Measurements from ENCODE around the gene TEX22. TPM values are rescaled to one million over a fixed set of nuclear protein-coding genes. Genes with fewer than 3 reads are reported as not detected.

TEX22 gene
- polyA plus RNA-seq, 1 experiment: 0.17 TPM

GRCh38 chr14:105412771-105413543, 14.6 kb downstream of the TEX22 start:
- TF ChIP-seq, protein P1, sequence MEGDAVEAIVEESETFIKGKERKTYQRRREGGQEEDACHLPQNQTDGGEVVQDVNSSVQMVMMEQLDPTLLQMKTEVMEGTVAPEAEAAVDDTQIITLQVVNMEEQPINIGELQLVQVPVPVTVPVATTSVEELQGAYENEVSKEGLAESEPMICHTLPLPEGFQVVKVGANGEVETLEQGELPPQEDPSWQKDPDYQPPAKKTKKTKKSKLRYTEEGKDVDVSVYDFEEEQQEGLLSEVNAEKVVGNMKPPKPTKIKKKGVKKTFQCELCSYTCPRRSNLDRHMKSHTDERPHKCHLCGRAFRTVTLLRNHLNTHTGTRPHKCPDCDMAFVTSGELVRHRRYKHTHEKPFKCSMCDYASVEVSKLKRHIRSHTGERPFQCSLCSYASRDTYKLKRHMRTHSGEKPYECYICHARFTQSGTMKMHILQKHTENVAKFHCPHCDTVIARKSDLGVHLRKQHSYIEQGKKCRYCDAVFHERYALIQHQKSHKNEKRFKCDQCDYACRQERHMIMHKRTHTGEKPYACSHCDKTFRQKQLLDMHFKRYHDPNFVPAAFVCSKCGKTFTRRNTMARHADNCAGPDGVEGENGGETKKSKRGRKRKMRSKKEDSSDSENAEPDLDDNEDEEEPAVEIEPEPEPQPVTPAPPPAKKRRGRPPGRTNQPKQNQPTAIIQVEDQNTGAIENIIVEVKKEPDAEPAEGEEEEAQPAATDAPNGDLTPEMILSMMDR (IDR thresholded peaks at IDR 0.05; ENCODE audit: insufficient read depth, low read depth, low read length): no peak
- Histone ChIP-seq H3K36me3 (ENCODE audit: control insufficient read depth, insufficient read depth, low read length) (no peaks in the 10 kb centered on the region), H3K27me3 (ENCODE audit: control insufficient read depth, insufficient read depth, low read length) (peaks cover 3% of the 10 kb centered on the region; the same call in 1 of the 2 replicates), H3K4me3 (ENCODE audit: low read depth, low read length) (no peak overlapping the region)
- CTCF ChIA-PET: no interaction called here
- POLR2A ChIA-PET: no interaction called here
- DNase-seq (ENCODE audit: low read depth): no peak

GRCh38 chr14:105413544-105413886, 15.2 kb downstream of the TEX22 start:
- CTCF ChIA-PET: no interaction called here
- POLR2A ChIA-PET: no interaction called here
- DNase-seq (ENCODE audit: low read depth): no peak
- no peaks in the 10 kb centered on the region for H3K36me3 ChIP-seq (ENCODE audit: control insufficient read depth, insufficient read depth, low read length)
- TF ChIP-seq, protein P1 (IDR thresholded peaks at IDR 0.05; ENCODE audit: insufficient read depth, low read depth, low read length): no peak
- peaks cover 3% of the 10 kb centered on the region; the same call in 1 of the 2 replicates for H3K27me3 ChIP-seq (ENCODE audit: control insufficient read depth, insufficient read depth, low read length)
- no peak overlapping the region for H3K4me3 ChIP-seq (ENCODE audit: low read depth, low read length)

- TF ChIP-seq, protein P1 (IDR thresholded peaks at IDR 0.05; ENCODE audit: insufficient read depth, low read depth, low read length): peak; percentile 34; the same call in 1 of the 2 replicates
- Histone ChIP-seq H3K4me3 (ENCODE audit: low read depth, low read length) (peak overlapping the region; percentile 35), H3K36me3 (ENCODE audit: control insufficient read depth, insufficient read depth, low read length) (no peaks in the 10 kb centered on the region), H3K27me3 (ENCODE audit: control insufficient read depth, insufficient read depth, low read length) (peaks cover 3% of the 10 kb centered on the region; the same call in 1 of the 2 replicates)
- ChIA-PET CTCF (interaction anchor here (0.6 to 1.0 kb wide), 3 partner anchors 8 to 1578 kb away, joined by 3 to 4 read pairs (median 3); no protein-coding TSS in a partner anchor), POLR2A (no interaction called here)
- no peak for DNase-seq (ENCODE audit: low read depth)
Observed at GRCh38 chr14:105414456-105415371, 16.4 kb downstream of the TEX22 start.

DNA sequence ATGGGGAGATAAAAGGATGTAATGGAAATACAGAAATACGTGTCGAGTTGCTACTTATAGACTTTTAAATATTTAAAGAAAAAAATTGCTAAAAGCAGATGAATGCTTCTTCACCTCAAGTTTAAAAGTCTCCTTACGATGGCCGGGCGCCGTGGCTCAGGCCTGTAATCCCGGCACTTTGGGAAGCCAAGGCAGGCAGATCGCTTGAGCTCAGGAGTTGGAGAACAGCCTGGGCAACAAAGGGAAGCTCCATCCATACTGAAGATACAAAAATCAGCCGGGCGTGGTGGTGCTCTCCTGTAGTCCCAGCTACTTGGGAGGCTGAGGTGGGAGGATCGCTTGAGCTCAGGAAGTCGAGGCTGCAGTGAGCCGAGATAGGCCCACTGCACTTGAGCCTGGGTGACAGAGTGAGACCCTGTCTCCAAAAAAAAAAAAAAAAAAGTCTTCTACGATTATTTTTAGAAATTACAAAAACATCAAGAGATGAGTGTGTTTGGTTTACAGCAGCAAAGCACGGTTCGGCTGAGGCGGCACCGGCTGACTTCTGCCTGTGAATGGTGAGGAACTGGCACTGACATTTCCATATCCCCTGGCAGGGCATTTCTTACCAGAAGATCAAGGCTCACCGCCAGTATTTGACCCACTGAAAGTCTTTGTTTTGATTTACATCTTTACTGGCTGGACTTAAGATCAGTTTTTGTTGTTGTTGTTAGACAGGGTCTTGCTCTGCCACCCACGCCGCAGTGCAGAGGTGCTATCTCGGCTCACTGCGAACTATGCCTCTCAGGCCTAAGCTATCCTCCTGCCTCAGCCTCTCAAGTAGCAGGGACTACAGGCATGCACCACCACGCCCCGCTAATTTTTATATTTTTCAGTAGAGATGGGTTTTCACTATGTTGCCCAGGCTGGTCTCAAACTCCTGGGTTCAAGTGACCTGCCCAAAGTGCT, 17.4 kb downstream of the TEX22 start:
- TF ChIP-seq, protein P1 (IDR thresholded peaks at IDR 0.05; ENCODE audit: insufficient read depth, low read depth, low read length): no peak
- Histone ChIP-seq H3K27me3 (ENCODE audit: control insufficient read depth, insufficient read depth, low read length) (no peaks in the 10 kb centered on the region), H3K4me3 (ENCODE audit: low read depth, low read length) (peak overlapping the region; percentile 35), H3K36me3 (ENCODE audit: control insufficient read depth, insufficient read depth, low read length) (no peaks in the 10 kb centered on the region)
- CTCF ChIA-PET: interaction anchor here (0.6 to 1.6 kb wide), 4 partner anchors 9 to 1579 kb away, joined by 3 to 4 read pairs (median 3); no protein-coding TSS in a partner anchor
- DNase-seq (ENCODE audit: low read depth): no peak
- POLR2A ChIA-PET: no interaction called here
